ENCODE data around the gene SERPINA12.
"Not testable (repeated sequence)": the region's sequence is repeated elsewhere in the genome, so short reads cannot be mapped to it uniquely, and the experiment has no call there.

SERPINA12 gene

DNA sequence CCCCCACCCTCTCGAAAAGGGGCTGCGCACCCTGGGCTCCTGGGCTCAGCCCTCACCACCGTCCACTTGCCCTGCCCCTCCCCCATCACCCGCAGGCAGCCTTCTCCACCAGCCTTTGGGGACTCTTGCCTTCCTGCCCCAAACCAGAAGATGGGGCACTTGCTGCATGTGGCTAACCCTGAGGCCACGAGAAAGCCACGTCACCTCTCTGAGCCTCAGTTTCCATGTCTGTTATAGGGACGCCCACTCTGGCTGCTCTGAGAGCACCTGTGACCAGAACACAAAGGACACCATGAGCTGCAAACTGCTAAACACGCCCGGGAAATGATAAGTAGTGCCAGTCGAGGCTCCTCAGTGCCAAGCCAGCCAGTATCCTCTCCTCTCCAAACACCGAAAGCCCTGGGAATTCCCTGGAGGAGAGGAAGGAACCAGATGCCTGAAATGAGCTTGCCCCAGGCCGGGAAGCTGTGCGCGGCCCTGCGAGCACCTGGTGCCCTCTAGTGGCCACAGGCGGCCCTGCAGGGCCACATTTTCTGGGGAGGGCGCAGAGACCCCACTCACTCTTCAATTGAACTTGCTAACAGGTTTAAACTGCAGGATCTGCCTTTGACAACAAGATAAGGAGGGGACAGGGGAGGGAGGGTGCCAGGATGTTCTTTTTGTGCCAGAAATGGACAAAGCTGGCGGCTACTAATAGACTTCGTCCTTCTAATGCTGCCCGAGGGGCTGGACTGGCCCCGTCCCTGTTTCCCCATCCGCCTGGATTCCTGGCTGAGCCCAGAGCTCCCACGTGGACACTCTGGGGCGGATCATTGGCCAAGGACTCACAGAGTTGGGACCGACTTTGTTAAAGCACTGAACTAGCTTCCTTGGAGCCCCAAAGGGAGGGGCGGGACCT is 23.1 kb downstream of the SERPINA12 start:
- peak; percentile 11 for DNase-seq

DNA sequence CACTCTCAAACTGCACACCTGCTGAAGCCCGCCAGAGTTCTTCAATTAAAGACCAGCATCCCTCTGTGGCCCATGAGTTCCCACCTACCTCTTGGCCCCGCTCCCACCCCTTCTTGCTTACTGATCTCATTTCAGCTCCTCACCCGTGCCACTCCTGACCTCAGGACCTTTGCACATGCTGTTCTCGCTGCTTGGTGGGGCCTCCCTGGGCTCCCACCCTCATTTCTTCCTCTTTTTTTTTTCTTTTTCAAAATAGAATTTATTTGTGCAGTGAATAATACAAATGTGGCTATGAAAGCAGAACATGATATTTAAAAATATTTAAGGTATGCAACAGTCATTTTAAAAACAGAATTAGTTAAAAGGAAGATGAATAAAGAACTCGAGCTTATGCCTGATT is 24.8 kb downstream of the SERPINA12 start:
- no peak for DNase-seq

DNA sequence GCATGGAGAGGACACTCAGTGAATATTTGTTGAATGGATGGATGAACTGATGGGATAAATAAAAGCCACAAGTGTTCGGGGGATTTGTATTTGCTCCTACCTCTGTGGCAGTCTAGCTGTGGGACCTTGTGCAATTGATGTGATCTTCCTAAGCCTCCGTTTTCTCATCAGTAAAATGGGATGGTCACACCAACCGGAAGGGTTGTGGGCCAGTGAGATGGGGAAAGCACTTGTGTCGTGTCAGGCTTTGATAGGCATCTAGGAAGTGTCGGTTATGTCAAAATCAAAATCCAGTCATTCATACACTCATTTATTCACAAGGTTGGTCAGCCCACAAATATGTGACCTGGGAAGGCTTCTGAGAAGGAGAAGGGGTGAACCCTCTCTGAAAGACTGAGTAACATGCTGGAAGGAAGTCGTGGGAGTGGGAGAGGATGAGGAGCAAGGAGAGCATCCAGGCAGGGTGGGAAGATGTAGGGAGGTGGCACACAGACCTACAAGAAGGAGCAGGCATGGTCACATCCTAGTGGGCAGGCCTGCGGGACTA is 25.5 kb downstream of the SERPINA12 start:
- DNase-seq, result no peak

DNA sequence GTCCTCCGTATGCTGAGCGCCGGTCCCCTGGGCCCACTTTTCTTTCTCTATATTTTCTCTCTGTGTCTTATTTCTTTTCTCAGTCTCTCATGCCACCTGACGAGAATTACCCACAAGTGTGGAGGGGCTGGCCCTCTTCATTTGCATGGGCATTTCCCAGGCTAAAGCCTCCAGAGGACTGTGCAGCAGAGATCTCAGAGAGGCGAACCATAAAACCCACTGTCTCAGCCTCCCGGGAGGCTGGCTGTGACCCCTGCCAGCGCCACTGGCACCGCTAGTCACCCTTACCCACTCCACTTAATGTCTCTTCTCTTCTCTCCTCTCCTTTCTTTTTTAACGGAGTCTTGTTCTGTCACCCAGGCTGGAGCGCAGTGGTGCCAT is 26.2 kb downstream of the SERPINA12 start:
- no peak for DNase-seq

DNA sequence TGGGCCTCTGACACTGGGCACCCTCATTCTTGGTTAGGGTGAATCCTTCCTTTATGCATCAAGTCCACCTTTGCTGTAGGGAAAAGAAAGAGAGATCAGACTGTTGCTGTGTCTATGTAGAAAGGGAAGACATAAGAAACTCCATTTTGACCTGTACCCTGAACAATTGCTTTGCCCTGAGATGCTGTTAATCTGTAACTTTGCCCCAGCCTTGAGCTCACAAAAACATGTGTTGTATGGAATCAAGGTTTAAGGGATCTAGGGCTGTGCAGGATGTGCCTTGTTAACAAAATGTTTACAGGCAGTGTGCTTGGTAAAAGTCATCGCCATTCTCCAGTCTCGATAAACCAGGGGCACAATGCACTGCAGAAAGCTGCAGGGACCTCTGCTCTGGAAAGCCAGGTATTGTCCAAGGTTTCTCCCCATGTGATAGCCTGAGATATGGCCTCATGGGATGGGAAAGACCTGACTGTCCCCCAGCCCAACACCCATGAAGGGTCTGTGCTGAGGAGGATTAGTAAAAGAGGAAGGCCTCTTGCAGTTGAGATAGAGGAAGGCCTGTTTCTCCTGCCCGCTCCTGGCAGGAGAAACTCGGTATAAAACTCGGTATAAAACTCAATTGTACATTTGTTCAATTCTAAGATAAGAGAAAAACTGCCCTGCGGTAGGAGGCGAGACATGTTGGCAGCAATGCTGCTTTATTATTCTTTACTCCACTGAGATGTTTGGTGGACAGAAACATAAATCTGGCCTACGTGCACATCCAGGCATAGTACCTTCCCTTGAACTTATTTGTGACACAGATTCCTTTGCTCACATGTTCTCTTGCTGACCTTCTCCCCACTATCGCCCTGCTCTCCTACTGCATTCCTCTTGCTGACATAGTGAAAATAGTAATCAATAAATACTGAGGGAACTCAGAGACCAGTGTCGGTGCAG is 26.9 kb downstream of the SERPINA12 start:
- not testable (repeated sequence) for DNase-seq

DNA sequence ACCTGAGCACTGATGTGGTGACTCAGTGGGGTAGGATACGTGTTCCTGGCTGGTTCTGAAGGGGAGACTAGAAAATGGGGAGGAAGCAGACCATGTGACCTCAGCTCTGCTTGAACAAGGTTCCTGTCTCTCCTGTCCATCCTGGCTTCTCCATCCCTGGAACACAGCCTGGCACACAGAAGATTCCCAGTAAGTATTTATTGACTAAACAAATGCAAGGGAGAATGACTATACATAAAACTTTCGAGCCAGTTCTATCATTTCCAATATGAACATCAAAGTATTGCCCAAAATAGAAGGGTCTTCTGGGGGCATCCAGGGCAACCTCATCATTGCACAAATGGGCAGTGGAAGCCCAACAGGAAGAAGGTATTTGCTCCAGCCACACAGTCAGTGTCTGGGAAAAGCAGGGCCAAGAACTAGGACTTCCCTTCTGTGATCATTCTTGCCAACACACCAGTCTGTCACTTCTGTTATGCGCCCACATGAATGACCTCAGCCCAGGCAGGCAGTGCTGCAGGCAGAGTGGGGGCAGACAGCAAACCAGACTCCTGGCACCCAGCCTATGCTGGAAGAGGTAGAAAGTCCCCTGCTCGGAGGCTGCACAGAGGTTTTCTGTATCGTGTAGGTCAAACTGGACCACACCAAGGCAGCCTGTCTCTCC is 27.7 kb downstream of the SERPINA12 start:
- DNase-seq, result no peak

DNA sequence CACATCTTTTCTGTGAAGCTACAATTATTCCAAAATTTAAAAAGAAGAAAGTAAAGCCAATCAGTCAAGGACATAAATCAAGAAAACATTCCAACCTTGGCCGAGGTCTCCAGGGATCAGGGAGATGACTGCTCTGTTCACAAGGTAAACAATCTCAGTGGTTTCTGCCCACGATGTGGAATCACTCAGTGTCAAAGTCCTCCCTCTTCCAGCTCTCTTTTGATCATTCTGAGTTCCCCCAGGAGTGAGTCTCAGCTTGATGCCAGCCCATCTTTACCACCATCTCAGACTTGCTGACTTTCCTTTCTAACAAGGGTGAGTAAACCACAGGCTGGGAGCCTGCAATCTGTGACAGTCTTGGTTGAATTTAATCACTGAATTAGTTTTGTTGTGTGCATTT is 28.5 kb downstream of the SERPINA12 start:
- no peak for DNase-seq

DNA sequence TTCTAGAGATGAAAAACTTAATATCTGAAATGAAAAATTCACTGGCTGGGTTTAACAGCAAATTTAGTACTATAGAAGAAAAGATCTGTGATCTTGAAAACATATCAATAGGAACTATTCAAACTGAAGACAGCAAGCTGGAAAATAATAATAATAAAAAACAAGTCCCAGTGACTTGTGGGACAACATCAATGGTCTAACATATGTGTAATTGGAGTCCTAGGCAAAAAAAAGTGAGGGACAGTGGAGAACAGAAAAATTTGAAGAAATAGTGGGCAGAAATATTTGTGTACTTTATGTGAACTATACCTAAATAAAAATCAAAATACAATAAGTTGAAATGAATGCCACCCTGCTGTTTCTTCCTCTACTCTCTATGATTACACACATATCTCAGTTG is 30.8 kb downstream of the SERPINA12 start:
- no peak for DNase-seq

DNA sequence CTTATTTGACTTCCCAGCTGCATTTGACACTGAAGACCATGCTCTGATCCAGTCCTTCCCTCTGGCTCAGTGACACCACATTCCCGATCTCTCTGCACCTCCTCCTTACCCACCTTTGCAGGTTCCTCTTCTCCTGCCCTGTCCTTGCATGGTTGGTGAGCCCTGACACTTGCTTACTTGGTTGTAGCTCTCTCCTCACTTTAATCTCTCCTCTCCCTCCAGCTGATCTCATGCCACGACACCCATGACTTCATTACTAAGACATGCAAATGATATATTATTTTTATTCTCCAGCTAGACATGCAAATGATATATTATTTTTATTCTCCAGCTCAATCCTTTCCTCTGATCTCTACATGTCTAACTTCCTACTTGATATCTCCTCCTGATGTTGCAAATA is 33.2 kb downstream of the SERPINA12 start, which contains the start of gene SERPINA9:
Gene SERPINA9 (minus strand): TSS at position 175 of the 400 bp plus-strand sequence. CDS start 6,357 bp downstream, outside the sequence.
- no peak for DNase-seq

DNA sequence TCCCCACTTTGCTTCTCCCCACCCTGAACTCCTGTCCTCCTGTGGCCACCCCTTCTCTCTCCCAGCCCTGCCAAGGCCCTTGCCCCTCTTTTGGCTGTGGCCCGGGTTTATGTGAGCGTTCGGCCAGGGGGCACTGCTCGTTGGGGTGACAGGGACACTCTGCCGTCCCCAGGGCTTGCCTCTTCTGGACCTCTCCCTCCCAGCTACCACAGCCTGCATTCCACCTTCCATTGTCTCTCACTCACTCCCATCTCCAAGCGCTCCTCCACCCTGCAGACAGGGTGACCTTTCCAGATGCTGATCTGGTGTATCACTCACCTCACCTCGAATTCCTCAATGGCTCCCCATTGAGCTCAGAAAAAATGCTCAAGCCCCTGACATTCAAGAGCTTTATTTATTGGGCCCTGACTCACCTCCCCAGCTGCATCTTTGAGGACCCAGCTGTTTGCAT is 34.7 kb downstream of the SERPINA12 start:
- no peak for DNase-seq

DNA sequence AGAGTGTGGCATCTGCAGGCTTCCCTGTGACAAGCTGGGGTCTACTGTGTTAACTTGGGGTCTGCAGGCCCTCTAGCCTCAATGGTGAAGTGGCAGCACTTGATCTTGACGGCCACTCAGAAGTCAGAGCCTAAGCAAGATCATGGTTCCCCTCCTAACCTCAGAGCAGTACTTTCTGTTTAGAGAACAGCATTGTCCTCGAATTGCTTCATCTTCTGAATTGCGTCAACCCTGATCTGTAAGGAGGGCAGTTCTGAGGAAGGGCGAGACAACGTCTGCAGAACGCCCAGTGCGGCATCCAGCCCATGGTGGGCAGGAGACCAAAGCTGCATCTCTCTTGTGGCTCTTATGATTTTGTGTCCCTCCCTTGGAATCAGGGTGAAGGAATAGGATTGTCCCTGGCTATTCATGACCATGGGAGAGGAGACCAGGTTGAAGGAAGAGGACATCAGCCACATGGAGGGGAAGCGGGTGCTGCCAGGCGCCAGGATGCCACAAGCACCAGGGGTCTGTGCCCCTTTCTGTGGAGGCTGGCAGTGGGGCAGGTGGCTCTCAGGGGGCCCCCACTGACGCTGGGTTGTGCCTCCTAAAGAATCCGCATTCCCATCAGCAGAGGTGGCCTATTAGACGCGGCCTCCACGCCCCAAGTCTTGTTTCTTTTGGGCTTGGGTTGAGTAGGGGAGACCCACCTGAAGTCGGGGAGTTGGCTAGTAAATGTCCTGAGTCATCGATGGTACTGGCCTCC is 35.4 kb downstream of the SERPINA12 start:
- no peak for DNase-seq

DNA sequence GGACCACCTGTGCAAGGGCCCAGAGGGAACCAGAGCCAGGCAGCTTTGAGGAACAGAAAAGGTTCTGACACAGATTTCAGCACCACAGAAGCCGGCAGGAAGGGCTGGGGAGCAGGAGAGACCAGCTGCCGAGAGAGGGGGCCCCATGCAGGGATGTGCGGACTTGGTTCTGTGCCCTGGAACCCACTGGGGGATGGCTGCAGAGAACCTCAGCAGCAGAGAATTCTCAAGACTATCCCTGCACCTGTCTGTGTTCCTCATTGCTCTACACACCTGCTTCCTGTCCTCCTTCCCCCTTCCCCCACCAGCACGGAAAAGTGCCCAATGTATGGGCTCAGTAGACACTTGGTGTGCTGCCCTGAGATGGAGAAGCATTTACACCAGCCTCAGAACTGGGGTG is 36.4 kb downstream of the SERPINA12 start:
- DNase-seq, result no peak

DNA sequence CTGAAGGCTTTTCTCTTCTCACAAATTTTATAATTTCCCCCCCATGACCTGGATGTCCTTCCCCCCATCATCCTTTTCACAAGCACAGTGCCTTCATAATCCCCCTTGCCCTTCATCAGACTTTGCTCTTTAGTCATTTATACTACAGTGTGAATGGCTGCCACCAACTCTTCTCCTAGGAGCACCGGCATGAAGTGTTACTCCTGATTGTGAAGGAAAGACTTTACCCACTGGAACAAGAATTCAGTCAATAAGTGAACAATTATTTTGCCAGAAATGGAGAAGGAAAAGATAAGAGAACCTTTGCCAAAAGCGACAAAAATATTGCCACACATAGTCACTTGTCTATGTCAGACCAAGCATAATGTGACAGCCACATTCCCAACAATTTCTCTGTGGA is 38.2 kb downstream of the SERPINA12 start:
- DNase-seq, result no peak

DNA sequence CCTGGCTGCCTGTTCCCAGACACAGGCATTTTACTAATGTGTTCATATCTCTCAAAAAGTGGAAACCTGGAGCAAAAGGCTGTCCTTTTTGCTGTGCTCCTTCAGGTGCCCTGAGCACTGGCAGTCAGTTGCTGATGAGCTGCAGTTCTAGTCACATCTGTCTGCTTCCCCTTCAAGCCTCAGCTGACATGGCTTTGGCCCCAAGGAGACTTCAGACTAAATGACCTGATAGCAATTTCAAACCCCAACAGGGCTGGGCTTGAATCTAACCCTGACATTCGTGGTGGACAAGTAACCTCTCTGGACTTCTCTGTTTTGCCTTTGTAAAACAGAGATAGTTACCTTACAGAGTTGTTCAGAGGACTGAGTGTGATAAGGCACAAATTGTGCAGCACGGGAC is 39.0 kb downstream of the SERPINA12 start:
- no peak for DNase-seq

DNA sequence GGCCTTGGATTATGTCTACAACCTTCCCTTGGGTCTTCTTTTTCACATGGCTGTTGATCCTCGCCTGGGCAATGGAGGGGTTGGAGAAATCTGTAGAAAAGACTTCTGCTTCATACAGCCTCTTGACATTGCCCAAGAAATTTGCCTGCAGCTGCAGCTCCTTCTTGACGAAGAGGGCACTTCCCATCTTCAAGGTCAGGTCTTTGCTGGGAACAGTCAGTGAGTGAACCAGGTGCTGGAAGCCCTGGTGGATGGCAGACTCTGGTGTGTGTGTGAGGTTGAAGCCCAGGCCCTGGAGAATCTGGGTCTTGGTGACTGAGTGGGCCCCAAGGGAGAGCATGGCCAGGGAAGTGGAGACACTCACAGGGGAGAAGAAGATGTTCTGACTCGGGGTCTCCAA is 40.0 kb downstream of the SERPINA12 start:
- DNase-seq, result no peak

DNA sequence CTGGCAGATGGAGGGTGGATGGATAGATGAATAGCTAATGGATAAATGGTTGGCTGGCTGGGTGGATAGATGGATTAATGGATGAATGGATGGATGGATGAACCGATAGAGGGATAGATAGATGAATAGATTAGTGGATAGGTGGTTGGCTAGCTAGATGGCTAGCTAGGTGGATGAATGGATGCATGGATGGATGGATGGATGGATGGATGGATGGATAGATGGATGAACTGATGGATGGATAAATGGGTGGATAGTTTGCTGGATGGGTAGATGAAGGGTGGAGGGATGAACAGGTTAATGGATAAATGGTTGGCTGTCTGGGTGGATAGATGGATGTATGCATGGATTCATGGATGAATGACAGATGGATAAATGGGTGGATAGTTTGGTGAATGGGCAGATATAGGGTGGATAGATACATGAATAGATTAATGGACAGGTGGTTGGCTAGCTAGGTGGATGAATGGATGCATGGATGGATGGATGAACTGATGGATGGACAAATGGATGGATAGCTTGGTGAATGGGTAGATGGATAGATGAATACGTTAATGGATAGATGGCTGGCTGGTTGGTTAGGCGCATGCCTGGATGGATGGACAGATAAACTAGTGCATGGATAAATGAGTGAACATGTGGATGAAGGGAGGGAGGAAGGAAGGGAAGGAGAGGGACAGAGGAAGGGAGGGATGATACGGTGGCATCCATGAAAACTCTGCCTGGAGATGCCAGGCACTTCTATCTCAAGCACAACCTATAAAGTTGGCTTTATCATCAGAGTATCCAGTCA is 41.3 kb downstream of the SERPINA12 start:
- DNase-seq, result no peak

DNA sequence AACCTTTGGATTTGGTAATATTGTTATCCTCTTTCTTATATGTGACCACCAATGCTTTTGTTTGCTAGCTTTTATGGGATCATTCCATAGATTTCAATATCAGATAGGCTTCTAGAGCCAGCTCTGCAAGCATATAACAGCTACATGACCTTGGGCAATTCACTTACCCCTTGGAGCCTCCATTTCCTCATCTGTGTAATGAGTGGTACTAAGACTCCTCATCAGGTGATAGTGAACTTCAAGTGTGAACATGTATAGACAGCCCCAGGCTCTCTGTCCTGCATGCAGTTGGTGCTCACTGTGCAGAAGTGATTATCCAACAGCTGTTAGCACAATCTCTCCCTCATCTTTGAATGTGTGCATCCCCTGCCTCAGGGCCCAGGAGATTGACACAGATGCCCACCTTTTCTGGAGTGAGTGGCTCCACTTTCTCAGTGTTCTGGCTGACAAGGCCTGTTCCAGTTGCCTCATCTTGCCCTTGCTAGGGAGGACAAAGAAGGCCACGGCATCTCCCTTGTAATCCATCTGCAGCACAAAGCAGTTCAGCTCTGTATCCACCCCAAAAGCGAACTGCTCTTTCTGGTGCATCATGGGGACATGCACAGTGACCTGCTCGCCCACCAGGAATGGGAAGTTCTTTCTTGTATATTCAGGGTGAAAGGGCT is 42.4 kb downstream of the SERPINA12 start:
- DNase-seq, result no peak

DNA sequence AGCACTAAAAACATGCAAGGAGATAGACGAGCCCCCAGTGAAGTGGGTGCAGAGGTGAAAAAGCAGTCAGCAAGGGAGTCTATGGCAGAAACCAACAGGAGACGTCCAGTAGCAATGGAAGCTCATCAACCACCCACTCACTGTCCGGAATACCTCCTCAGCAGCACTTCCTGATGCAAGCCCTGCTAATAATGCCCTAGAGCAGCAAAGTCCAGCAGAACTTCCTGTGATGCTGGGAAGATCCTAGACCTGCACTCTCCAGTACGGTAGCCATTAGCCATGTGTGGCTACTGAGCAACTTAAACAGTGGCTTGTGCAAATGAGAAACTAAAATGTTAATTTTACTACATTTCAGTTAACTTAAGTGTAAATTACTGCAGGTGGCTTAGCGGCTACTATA is 44.2 kb downstream of the SERPINA12 start:
- no peak for DNase-seq

DNA sequence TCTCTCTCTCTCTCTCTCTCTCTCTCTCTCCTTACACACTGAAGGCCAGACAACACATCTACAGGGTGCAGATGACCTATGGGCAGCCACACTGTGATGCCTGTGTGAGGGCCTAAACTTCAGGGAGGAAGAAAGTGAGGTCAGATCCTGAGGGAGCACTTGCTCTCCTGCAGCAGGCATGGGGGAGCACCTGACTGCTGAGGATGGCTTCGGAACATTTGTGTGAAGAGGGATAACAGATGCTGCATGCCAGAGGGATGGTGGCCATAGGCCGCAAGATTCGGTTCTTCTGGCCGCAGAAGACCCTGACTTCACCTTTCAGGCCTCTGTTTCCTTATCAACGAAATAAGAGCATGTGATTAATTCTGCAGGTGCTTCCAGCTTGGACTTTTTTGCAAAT is 45.0 kb downstream of the SERPINA12 start:
- DNase-seq, result no peak

DNA sequence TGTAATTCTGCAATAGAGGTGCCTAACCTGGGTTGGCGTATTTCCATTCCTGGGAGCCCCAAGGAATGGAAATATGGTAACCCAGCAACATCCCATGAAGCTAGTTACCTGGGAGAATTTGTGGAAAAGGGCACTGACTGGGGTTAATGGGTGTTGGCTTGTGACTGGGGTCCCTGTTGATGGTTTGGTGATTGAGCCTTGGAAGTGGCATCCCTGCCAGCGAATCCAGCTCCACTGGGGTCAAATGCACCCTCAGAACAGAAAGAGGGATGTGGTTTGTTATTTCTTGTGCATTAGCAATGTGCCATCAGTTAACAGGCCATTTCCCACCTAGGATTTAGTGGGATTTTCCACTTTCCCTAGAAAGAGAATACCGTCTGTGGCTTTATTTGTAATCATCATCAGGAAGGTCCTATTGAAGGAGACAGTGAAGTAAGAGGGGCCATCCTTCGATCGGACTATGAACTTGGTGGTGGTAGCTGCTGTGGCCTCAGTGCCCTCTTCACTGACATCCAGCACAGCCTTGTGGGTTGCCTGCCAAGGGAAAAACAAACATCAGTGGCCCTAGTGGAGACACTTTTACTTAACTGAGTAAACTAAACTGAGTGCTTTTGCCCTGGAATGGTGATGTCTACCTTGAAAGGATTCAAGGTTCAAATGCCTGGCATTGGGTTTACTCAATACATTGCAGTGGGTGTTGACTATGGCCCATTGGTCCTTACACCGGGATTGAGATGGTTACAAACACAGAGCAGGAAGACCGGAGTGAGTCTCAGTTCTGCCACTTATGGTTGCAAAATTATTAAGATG is 46.3 kb downstream of the SERPINA12 start:
- DNase-seq, result no peak

Measured in activated gamma-delta T cell treated with Interleukin-2 at 50 U/mL for 16 hours (primary cell).